ENCODE measurements around the gene MRTFA.
"Not testable (repeated sequence)": the region's sequence is repeated elsewhere in the genome, so short reads cannot be mapped to it uniquely, and the experiment has no call there.

The MRTFA gene

DNA sequence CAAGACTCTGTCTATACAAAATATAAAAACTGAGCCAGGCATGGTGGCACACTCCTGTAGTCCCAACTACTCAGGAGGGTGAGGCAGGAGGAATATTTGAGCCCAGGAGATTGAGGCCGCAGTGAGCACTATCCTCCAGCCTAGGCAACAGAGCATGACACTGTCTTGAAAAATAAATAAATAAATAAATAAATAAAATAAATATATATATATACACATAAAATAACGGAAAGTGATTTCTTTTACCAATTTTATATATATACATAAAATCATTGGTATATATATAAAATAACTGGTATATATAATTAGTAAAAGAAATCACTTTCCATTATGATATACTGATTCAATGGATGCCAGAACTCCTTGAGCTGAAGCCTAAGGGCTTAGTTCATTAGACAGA, 91.8 kb downstream of the MRTFA start:
- no peak for DNase-seq

DNA sequence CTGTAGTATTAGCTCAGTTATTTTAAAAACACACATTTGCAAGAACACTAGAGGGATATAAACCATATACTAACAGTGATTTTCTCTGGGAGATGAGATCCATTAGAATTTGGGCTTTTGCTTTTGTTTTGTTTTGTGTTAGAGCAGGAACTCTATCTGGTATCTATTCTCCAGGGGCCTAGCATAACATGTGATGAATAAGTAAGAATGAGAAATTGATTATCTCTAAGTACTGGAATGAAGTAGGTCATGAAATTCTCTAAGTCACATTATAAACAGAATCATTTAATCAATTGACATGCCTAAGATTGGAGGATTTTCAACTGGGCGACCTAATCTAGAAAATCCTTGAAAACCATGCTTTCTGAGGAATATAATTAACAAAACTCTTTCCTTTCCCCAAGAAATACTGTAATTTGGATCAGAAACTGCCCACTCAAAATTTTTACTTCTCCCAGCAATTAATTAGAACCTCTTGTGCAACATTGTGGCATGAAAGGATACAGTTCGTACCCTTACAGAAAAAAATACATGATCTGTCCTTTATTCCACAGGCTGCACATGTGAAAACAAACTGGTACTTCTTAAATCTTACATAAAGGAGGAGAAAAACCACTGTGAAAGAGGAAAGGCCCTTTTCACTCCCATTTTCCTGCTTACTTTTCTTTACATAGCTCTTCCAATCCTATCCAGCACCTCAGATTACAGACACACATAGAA, 93.5 kb downstream of the MRTFA start:
- no peak for DNase-seq

DNA sequence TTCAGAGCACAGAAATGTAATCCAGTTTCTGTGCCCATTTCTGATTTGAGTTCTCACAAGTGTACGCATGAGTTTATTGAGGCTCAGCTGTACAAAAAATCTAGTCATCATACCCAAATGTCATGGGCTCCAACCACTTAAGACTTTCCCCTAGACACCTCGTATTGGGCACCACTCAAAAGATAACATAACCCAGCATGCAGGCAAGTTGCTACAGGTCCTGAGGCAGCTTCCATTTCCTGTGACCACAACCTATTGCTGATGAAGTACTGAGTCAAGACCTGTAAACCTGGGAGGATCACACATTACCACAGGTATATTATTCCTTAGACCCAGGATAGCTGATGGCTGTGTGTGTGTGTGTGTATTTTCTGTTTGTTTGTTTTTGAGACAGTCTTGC, 95.2 kb downstream of the MRTFA start:
- DNase-seq, result no peak

DNA sequence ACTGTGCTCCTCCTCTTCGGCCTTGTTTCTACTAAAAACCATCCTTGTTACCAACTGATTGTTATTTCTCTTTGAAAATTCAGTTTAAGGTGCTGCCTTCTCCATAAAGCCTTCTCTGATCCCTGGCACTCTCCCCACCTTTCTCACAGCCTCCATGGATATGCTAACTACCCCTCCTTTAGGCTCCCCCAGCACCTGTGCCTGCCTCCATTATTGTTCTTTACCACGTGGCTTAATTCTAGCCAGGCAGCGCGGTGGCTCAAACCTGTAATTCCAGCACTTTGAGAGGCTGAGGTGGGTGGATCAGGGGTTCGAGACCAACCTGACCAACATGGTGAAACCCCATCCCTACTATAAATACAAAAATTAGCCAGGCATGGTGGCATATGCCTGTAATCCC, 96.3 kb downstream of the MRTFA start:
- DNase-seq, result no peak

DNA sequence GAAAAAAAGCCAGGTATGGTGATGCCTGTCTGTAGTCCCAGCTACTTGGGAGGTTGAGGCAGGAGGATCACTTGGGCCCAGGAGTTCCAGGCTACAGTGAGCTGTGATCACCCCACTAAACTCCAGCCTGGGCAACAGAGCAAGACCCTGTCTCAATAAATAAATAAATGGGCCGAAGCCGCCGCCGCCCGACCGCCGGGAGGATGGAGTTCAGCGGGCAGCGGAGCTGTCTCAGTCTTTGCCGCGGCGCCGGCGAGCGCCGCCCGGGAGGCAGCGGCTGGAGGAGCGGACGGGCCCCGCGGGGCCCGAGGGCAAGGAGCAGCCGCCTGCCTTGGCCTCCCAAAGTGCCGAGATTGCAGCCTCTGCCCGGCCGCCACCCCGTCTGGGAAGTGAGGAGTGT, 100.4 kb downstream of the MRTFA start:
- DNase-seq, result not testable (repeated sequence)

DNA sequence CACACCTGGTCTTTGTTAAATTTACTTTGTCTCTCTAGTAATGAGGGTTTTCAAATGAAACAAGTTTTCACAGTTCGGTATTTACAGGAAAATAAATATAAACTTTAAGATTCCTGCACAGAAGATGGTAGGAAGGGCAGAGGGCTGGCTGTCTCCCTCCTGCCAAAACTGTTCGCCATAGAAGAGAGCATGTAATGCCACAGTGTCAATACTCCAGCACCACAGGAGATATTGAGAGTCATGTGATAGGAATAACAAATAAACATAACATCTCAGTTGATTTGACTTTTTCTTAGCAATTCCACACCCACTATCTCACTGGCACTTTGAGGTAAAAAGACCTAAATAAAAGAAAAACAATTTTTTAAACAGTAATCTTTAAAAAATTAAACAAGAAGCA, 100.9 kb downstream of the MRTFA start:
- DNase-seq, result no peak

DNA sequence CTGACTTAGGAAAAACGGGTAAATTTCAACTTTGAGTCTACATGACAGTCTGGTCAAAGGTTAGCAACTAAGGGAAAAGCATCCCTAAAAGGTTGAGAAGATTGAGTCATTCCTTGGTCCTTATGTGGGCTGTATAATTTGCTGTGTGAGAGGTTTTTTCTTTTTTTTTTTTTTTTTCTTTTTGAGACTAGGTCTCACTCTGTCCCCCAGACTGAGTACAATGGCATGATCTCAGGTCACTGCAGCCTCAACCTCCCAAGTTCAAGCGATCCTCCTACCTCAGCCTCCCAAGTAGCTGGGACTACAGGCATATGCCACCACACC, 101.4 kb downstream of the MRTFA start:
- no peak for DNase-seq

DNA sequence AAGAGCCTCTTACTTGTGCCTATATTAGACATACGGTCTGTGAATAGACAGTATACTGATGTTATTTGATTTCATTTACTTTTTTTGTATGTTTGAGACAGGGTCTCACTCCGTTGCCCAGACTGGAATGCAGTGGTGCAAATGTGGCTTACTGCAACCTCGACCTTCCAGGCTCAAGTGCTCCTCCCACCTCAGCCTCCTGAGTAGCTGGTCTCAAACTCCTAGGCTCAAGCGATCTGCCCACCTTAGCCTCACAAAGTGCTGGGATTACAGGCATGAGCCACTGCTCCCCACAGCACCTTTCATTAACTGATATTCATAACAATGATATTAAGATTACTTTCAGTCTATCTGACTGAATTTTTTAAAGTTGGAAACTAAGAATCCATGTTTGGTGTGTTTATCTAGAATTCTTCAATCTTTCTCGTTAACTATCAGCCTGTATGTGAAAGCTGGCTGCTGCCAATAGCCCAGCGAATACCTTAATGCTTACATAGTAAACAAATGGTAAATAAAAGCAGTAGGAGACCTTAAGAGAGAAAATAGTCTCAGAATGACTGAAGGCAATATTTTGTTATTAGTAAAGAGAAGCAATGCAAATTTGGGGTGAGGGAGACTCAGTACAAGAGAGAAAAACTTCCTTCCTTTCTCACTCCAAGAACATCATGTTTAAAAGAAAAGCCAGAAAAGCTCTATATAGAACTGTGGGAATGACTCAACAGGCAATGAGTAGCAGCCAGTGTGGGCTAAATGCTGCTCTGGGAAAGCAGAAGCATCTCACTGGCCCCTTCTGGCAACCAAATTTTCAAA, 101.9 kb downstream of the MRTFA start:
- peak; percentile 45 for DNase-seq

DNA sequence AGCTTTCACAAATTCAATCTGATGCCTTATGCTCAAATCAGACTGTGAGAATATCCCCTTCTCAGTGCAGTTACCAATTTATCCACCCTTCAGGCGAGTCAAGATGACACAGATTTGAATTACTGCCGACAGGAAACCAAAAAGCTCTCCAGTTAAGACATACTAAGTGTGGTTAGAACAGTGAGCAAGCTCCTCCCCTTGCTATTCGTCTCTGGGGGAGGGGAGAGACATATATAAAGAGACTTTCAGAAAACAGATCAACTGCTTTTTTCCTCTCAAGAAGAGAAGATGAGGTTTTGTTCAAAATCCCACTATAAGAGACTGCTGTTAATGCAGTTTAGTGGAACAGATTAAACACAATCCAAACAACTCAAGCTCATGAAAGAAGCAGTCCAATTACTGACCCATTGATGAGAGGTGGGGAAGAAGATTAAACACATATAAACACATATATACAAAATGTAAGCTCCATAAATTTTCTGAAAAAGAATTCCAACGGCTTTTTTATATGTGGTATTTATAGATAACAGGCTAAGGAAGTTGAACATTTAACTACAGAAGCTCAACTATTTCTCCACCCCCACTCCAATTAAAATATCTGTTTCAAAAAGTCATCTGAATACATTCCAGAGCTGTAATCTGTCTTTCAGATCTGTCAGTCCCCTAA, 102.7 kb downstream of the MRTFA start:
- DNase-seq, result peak; percentile 88

DNA sequence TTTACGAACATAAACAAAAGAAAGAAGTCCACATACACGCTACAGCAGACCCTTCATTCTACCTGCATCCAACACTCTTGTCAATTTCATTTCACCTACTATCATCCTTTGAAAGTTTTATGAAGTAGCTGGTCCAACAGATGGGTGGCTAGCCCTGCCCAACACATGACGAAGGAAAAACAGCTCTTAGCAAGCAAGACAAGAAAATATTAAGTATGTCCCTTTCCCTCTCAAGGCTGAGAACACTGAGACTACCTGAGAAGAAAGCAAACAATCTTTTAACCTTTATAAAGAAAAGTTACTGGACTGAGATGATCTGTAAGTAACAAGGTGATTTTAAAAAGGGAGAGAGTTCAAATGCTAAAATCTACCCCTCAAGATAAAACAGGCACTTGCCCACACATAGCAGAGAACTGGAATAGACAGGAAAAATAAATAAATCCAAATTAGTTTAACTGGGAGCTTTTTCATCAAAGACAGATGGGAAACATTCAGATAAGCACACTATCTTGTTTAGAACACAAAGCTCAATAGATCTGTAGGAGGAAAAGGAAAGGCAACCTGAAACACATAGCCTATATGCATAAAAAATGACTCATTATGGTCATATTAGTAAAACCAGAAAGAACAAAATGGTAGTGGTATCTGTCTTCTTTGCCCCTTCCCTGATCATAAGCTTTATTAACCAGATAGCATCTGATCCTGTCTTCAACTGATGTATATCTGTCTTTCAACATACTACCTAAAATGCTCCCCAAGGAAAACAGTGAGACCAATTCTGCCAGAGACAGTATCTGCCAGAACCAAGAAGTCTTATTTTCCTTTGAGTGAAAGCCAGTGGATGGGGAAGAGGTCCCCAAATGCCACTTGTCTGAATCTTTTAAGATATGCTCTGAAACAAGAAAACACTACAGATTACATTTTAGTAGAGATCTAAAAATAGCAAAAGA, 104.3 kb downstream of the MRTFA start:
- DNase-seq, result no peak

DNA sequence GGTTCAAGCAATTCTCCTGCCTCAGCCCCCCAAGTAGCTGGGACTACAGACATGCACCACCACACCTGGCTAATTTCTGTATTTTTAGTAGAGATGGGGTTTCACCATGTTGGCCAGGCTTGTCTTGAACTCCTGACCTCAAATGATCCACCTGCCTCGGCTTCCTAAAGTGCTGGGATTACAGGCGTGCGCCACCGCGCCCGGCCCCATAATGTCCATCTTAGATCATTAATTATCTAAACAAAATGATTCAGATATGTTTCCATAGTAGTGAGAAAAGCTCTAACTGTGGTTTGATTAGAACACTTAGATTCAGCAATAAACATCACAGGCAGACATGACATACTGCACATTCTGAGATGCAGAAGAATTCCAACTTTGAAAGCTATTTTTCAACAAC, 106.1 kb downstream of the MRTFA start:
- not testable (repeated sequence) for DNase-seq

DNA sequence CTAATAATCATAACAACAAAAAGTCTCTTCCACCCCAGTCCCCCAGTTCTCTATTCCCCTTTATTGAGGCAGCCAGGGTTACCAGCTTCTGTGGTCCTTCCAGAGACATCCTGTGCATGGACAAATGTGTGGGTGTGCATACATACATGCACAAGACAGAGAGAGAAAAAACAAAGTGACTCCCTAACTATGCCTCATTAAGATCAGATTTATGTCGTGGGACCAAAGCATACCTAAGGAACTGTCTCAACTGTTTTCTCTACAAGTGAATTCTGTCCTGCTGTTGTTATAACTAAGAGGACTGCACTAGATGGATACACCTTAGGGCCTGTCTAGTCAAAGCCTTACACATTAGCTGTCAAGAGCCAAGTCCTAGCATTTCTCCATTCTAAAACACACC, 106.7 kb downstream of the MRTFA start:
- no peak for DNase-seq

DNA sequence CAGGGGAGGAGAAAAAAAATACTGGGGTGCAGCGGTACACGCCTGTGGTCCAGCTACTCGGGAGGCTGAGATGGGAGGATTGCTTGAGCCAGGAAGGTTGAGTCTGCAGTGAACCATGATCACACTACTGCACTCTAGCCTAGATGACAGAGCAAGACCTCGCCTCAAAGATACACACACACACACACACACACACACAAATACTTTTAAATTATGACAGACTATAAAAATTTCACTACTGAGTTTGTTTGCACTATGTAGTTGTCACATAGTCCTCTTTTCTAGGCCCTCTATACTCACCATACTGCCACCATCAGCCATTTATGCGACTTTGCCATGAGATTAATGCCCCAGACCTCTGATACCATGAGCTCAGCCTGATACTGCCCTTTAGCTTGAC, 109.6 kb downstream of the MRTFA start:
- DNase-seq, result no peak

DNA sequence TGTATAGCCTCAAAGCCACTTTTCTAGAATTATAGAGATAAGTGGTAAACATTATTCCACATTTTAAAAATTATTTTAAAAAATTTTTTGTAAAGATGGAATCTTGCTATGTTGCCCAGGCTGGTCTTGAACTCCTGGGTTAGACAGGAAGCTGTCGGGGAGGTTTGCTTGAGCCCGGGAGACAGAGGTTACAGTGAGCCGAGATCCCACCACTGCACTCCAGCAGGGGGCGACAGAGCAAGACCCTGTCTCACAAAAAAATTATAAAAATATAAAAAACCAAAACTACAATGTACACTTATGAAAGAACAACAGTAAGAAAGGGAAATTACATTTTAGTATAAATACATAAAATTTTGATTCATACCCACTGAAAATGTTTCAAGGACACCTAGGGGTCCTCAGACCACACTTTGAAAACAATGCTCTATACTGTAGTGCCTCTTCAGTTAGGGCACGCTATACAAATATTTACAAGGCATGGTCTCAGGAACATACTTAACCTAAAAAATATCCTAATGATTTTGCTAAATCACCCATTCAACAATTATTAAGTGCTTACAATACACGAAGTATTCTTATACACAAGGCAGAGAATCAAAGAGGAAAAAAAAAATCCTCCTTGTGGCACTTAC, 111.2 kb downstream of the MRTFA start:
- peak; percentile 80 for DNase-seq

DNA sequence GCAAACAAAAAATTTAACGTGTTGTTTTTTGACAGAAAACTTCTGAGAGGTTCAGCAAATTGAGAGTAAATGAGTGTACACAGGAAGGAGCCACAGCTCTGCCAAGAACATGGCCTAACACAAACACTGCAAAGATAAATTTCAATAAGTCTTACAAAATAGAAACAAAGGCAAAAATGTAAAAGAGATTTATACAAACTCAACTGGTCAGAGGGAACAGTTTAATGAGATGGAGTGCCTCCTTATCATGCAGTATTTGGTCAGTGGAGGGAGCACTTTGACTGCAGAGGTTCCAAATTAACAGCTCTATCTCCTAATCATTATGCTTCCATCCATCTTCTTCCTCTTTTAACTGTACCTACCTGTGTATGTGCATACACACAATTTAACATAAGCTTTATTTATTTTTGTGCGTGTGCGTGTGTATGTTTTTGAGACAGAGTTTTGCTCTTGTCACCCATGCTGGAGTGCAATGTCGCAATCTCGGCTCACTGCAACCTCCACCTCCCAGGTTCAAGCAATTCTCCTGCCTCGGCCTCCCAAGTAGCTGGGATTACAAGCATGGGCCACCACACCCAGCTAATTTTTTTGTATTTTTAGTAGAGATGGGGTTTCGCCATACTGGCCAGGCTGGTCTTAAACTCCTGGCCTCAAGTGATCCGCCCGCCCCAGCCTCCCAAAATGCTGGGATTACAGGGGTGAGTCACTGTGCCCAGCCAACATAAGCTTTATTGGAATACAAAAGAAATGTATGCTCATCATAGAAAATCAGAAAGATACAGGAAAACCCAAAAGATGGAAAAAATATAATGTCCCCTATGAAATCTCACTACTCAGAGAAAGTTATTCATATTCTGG, 111.9 kb downstream of the MRTFA start:
- DNase-seq, result peak; percentile 64

DNA sequence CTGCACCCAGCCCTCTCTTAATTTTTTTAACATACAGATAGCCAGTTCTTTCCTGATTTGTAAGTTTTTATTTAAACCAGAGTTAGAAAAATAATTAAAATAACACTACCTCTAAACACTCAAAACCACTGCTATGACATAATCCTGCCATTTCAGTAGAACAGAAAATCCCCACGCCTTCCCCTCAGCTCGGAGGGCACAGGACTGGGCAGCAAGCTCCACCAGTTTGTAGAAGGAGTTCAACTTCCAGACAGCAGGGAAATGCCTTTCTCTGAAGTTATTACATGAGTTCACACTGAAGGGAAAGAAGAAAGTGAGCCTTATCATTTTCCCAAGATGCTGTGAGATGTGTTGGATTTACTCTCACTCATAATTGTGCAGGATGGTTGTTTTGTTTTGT, 114.4 kb downstream of the MRTFA start:
- no peak for DNase-seq

DNA sequence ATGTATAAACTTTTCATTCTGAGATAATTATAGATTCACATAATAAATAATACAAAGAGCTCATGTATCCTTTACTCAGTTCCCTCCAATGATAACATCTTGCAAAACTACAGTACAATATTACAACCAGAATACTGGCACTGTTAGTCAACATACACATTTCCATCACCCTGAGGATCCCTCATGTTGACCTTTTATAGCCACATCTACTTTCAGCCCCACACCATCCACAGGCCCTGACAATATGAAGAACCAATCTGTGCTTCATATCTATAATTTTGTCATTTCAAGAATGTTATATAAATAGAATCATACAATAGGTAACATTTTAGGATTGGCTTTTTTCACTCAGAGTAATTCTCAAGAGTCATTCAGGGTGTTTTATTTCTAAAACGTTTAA, 115.5 kb downstream of the MRTFA start:
- DNase-seq, result no peak

DNA sequence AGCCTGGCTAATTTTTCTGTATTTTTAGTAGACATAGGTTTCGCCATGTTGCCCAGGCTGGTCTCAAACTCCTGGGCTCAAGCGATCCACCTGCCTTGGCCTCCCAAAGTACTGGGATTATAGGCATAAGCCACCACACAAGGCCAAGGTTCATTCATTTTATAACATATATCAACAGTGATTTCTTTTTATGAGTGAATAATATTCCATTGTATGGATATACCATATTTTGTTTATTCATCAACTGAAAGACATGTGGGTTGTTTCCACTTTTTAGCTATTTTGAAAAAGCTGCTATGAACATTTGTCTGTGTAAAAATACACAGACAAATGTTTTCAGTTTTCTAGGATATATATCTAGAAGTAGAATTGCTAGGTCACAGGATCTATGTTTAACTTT, 116.0 kb downstream of the MRTFA start:
- DNase-seq, result no peak

DNA sequence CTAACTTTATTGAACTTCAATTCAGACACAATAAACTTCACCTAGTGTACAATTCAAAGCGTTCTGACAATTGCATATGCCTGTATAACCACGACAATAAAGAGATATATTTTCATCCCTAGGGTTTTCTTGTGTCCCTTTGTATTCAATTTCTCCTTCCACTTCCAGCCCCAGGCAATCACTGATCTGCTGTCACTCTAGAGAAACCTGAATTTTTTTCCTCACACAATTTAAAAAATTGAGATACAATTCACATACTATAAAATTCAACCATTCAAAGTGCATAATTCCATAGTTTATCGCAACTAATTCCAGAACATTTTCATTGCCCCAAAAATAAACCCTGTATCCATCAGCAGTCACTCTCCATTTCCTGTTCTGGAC, 116.6 kb downstream of the MRTFA start:
- DNase-seq, result no peak

DNA sequence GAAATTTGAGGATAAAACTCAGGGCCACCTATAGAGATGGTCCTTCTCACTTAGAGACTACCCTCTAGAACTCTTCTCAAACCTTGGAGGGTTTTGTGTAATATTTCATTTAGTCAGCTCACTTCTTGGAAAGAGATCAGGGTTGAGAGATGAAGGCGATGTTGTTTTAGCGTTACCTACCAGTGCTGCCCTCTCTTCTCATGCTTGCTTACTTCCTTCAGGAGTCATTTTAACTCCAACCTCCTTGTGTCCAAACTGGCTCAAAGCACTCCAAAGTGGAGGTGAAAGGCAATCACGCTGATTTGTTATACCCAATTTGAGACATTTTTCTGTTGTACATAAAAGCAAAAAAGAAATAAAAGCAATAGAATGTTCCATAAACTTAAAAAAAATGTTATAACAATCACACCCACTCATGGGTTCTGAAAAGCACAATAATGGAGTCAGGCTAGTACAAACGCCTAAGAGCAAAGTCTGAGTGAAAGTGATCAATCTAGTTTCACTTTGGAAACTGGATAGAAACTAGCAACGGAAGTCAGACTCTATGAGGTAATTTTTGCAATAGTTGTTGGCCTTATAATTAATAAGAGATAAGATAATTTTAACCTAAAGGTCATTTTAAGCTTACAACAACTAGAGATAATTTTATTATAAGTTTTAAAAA, 117.1 kb downstream of the MRTFA start:
- no peak for DNase-seq

DNA sequence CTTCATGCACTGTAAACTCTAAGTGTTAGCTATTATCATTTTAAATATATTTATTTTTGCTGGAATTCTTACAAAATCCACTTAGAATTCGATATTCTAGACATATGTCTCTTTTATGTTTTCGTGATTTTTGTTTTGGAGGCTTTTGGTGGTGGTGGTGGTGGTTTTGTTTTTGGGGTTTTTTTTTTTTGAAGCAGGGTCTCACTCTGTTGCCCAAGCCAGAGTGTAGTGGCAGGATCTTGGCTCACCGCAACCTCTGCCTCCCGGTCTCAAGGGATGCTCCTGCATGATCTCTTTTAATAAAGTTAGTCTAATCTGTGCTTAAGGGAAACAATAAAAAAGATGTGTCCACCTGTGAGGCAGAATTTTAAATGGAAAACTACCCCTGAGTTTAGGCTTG, 117.7 kb downstream of the MRTFA start:
- no peak for DNase-seq

Measured in hematopoietic multipotent progenitor cell treated with erythropoietin and hydrocortisone succinate and interleukin-3 and kit ligand, for 6 days (in vitro differentiated cells).